ENCODE data around the gene TERT.
"Not testable (repeated sequence)": the region's sequence is repeated elsewhere in the genome, so short reads cannot be mapped to it uniquely, and the experiment has no call there.

Gene TERT

DNA sequence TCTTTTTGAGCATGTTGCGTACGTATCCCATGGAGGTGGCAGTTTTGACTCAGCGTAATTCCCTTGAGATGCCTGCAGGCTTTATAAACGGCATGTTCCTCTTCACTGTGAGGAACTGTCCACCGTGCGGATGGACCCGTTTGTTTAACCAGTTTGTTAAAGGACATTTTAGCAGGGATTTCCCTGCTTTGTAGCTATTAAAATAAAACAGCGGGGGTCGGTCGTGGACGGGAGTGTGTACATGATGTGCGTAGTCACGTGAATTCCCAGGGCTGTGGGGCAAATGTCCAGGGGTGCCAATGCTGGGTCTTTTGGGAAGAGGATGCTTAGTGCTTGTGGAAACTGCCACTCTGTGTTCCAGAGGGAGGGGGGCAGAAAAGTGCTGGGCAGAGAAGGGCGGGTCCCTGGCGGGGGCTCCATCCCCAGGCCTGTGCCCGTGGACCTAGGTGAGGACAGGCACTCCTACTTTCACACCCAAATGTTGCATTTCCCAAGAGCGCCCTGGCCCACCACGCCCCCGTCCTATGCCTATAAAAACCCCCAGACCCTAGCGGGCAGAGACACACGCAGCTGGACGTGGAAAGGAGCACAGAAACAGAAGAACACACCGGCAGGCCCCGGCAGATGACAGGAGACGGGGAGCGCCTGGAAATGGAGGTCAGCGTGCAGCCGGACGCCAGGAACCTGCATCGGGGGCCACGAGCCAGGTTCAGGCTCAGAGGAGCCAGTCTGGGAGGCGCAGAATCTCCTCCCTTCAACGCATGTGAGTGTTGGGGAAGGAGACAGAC is 4.0 kb upstream of the TERT start:
- H3K4me1 ChIP-seq (ENCODE audit: insufficient read depth, low read length): no peaks in the 10 kb centered on the region
- no peak overlapping the region for H3K9ac ChIP-seq (ENCODE audit: low read depth, low read length)
- no peaks in the 10 kb centered on the region for H3K36me3 ChIP-seq (ENCODE audit: insufficient read depth, low read length)
- H3K9me3 ChIP-seq (ENCODE audit: control insufficient read depth, insufficient read depth, low read length): no peaks in the 10 kb centered on the region

GRCh38 chr5:1298067-1298551 is 3.2 kb upstream of the TERT start:
- Histone ChIP-seq H3K36me3 (ENCODE audit: insufficient read depth, low read length) (no peaks in the 10 kb centered on the region), H3K9ac (ENCODE audit: low read depth, low read length) (no peak overlapping the region), H3K9me3 (ENCODE audit: control insufficient read depth, insufficient read depth, low read length) (no peaks in the 10 kb centered on the region), H3K4me1 (ENCODE audit: insufficient read depth, low read length) (no peaks in the 10 kb centered on the region)

GRCh38 chr5:1297243-1297642 is 2.4 kb upstream of the TERT start:
- Histone ChIP-seq H3K9me3 (ENCODE audit: control insufficient read depth, insufficient read depth, low read length) (no peaks in the 10 kb centered on the region), H3K36me3 (ENCODE audit: insufficient read depth, low read length) (no peaks in the 10 kb centered on the region), H3K4me1 (ENCODE audit: insufficient read depth, low read length) (no peaks in the 10 kb centered on the region), H3K9ac (ENCODE audit: low read depth, low read length) (no peak overlapping the region)

GRCh38 chr5:1295650-1296037 is 776 bp upstream of the TERT start:
- Histone ChIP-seq H3K9ac (ENCODE audit: low read depth, low read length) (peak overlapping the region; percentile 75), H3K9me3 (ENCODE audit: control insufficient read depth, insufficient read depth, low read length) (no peaks in the 10 kb centered on the region), H3K36me3 (ENCODE audit: insufficient read depth, low read length) (no peaks in the 10 kb centered on the region), H3K4me1 (ENCODE audit: insufficient read depth, low read length) (no peaks in the 10 kb centered on the region)

GRCh38 chr5:1294206-1294834 is 548 bp downstream of the TERT start:
- Histone ChIP-seq H3K9me3 (ENCODE audit: control insufficient read depth, insufficient read depth, low read length) (no peaks in the 10 kb centered on the region), H3K4me1 (ENCODE audit: insufficient read depth, low read length) (no peaks in the 10 kb centered on the region), H3K9ac (ENCODE audit: low read depth, low read length) (peak overlapping the region; percentile 75), H3K36me3 (ENCODE audit: insufficient read depth, low read length) (no peaks in the 10 kb centered on the region)

DNA sequence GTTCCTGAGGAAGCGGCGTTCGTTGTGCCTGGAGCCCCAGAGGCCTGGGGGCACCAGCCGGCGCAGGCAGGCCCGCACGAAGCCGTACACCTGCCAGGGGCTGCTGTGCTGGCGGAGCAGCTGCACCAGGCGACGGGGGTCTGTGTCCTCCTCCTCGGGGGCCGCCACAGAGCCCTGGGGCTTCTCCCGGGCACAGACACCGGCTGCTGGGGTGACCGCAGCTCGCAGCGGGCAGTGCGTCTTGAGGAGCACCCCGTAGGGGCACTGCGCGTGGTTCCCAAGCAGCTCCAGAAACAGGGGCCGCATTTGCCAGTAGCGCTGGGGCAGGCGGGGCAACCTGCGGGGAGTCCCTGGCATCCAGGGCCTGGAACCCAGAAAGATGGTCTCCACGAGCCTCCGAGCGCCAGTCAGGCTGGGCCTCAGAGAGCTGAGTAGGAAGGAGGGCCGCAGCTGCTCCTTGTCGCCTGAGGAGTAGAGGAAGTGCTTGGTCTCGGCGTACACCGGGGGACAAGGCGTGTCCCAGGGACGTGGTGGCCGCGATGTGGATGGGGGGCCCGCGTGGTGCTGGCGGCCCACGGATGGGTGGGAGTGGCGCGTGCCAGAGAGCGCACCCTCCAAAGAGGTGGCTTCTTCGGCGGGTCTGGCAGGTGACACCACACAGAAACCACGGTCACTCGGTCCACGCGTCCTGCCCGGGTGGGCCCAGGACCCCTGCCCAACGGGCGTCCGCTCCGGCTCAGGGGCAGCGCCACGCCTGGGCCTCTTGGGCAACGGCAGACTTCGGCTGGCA is 1.3 kb downstream of the TERT start:
- no peaks in the 10 kb centered on the region for H3K36me3 ChIP-seq (ENCODE audit: insufficient read depth, low read length)
- H3K4me1 ChIP-seq (ENCODE audit: insufficient read depth, low read length): no peaks in the 10 kb centered on the region
- no peak overlapping the region for H3K9ac ChIP-seq (ENCODE audit: low read depth, low read length)
- H3K9me3 ChIP-seq (ENCODE audit: control insufficient read depth, insufficient read depth, low read length): no peaks in the 10 kb centered on the region

DNA sequence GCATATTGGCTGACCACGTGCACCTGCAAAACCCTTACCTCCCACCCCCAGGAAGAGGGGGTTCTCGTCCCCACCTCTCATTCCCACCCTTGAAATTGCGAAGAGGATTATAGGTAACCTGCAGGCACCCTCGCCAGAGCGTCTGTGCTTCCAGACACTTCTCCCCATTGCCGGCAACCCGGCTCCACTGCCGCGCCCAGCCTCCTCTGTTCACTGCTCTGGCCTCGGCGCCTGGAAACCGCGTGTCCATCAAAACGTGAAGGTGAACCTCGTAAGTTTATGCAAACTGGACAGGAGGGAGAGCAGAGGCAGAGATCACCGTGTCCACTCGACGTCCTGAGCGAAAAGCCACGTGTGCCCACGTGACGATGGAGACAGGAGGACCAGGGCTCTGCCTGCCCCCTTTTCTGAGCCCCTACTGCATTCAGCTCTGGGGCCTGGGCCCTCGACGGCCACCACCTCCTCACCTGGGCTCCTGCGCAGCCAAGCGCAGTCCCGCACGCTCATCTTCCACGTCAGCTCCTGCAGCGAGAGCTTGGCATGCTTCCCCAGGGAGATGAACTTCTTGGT is 1.9 kb downstream of the TERT start:
- H3K9ac ChIP-seq (ENCODE audit: low read depth, low read length): no peak overlapping the region
- H3K4me1 ChIP-seq (ENCODE audit: insufficient read depth, low read length): no peaks in the 10 kb centered on the region
- H3K36me3 ChIP-seq (ENCODE audit: insufficient read depth, low read length): no peaks in the 10 kb centered on the region
- no peaks in the 10 kb centered on the region for H3K9me3 ChIP-seq (ENCODE audit: control insufficient read depth, insufficient read depth, low read length)

GRCh38 chr5:1292139-1292538 is 2.7 kb downstream of the TERT start:
- H3K9me3 ChIP-seq (ENCODE audit: control insufficient read depth, insufficient read depth, low read length): no peaks in the 10 kb centered on the region
- no peaks in the 10 kb centered on the region; the same call in 1 of the 2 replicates for H3K36me3 ChIP-seq (ENCODE audit: insufficient read depth, low read length)
- no peak overlapping the region for H3K9ac ChIP-seq (ENCODE audit: low read depth, low read length)
- H3K4me1 ChIP-seq (ENCODE audit: insufficient read depth, low read length): no peaks in the 10 kb centered on the region

DNA sequence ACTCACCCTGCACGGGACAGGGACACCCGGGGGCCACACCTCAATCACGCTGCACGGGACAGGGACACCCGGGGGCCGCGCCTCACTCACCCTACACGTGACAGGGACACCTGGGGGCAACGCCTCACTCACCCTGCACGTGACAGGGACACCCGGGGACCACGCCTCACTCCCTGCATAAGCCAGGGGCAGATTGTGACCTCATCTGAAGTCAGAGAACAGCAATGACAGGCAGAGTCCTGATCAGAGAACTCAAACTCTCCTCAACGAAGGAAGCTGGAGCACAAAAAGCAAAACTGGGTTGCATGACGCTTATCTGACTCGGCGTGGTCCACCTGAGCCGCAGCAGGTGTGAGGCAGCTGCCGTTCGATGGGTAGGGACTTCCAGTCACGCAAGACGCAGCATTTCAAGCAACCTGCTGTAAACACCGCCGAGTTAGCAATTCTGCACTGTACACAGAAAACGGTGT is 3.2 kb downstream of the TERT start:
- Histone ChIP-seq H3K4me1 (ENCODE audit: insufficient read depth, low read length) (no peaks in the 10 kb centered on the region), H3K36me3 (ENCODE audit: insufficient read depth, low read length) (no peaks in the 10 kb centered on the region; the same call in 1 of the 2 replicates), H3K9me3 (ENCODE audit: control insufficient read depth, insufficient read depth, low read length) (no peaks in the 10 kb centered on the region), H3K9ac (ENCODE audit: low read depth, low read length) (no peak overlapping the region)

DNA sequence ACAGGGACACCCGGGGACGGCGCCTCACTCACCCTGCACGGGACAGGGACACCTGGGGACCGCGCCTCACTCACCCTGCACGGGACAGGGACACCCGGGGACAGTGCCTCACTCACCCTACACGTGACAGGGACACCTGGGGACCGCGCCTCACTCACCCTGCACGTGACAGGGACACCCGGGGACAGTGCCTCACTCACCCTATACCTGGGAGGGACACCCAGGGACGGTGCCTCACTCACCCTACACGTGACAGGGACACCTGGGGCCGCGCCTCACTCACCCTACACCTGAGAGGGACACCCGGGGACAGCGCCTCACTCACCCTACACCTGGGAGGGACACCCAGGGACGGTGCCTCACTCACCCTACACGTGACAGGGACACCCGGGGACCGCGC is 3.9 kb downstream of the TERT start:
- not testable (repeated sequence) for H3K9me3 ChIP-seq (ENCODE audit: control insufficient read depth, insufficient read depth, low read length); H3K36me3 ChIP-seq (ENCODE audit: insufficient read depth, low read length); H3K4me1 ChIP-seq (ENCODE audit: insufficient read depth, low read length); H3K9ac ChIP-seq (ENCODE audit: low read depth, low read length)

GRCh38 chr5:1289559-1289958 is 5.3 kb downstream of the TERT start:
- not testable (repeated sequence) for H3K9me3 ChIP-seq (ENCODE audit: control insufficient read depth, insufficient read depth, low read length); H3K4me1 ChIP-seq (ENCODE audit: insufficient read depth, low read length); H3K36me3 ChIP-seq (ENCODE audit: insufficient read depth, low read length); H3K9ac ChIP-seq (ENCODE audit: low read depth, low read length)

DNA sequence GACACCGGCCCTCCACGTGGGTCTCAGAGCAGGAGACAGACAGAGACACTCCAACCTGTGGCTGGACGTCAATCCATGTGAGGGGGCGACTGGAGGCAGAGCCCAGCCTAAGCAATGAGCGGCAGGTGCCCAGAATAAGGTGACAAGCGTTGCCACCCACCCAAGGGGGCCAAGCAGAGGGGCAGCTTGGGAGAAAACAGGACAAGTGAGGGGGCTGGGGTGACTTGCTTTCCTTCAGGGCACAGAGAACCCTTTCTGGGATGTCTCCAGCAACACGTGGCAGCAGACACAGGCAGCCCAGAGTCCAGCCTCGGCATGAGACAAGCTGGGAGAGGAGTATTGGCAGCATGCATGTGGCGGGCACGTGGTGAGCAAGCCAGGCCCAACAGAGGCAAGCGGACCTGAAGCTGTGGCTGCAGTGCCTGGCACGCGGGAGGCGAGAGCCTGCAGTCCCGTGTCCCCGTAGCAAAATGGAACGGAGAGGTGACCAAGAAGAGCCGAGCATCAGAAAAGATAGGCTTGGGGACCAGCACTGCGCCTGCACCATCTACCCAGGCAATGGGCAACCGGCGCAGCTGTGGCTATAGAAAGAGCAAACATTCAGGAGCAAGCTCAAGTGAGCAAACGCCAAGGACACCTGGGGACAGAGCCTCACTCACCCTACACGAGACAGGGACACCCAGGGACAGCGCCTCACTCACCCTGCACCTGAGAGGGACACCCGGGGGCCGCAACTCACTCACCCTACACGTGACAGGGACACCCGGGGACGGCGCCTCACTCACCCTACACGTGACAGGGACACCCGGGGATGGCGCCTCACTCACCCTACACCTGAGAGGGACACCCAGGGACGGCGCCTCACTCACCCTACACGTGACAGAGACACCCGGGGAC is 6.2 kb downstream of the TERT start:
- no peaks in the 10 kb centered on the region for H3K4me1 ChIP-seq (ENCODE audit: insufficient read depth, low read length)
- H3K9ac ChIP-seq (ENCODE audit: low read depth, low read length): no peak overlapping the region
- H3K36me3 ChIP-seq (ENCODE audit: insufficient read depth, low read length): no peaks in the 10 kb centered on the region; the same call in 1 of the 2 replicates
- no peaks in the 10 kb centered on the region for H3K9me3 ChIP-seq (ENCODE audit: control insufficient read depth, insufficient read depth, low read length)

- H3K36me3 ChIP-seq (ENCODE audit: insufficient read depth, low read length): no peaks in the 10 kb centered on the region; the same call in 1 of the 2 replicates
- H3K4me1 ChIP-seq (ENCODE audit: insufficient read depth, low read length): no peaks in the 10 kb centered on the region
- no peak overlapping the region for H3K9ac ChIP-seq (ENCODE audit: low read depth, low read length)
- no peaks in the 10 kb centered on the region for H3K9me3 ChIP-seq (ENCODE audit: control insufficient read depth, insufficient read depth, low read length)
These were observed 9.0 kb downstream of the TERT start for GRCh38 chr5:1285883-1286291.
